Testis (tissue), 3 donors: ENCODE measurements around the gene DYRK1A. TPM values are rescaled to one million over a fixed set of nuclear protein-coding genes. Genes with fewer than 3 reads are reported as not detected.

Experiments used
- DNase-seq: peaks from one replicate; pipeline ENCODE4 v3.0.0-alpha.2; 2019
- H3K27ac ChIP-seq, 2 donors: fragments of 200-600 bp; sonication (generic); one replicate each; pipeline ENCODE4 v1.5.1; 2019
- H3K27me3 ChIP-seq: fragments of 200-600 bp; sonication (generic); one replicate; pipeline ENCODE4 v1.5.1; 2019
- H3K36me3 ChIP-seq: fragments of 200-600 bp; sonication (generic); one replicate; pipeline ENCODE4 v1.5.1; 2017; ENCODE audit warnings: low read depth; ENCODE audit errors: missing control alignments
- H3K4me1 ChIP-seq: fragments of 200-600 bp; sonication (generic); one replicate; pipeline ENCODE4 v1.5.1; 2019
- H3K4me3 ChIP-seq, 2 donors: fragments of 200-600 bp; sonication (generic); one replicate each; pipeline ENCODE4 v1.5.1; 2017 to 2019
- H3K9me3 ChIP-seq: fragments of 200-600 bp; sonication (generic); one replicate; pipeline ENCODE4 v1.5.1; 2017
- CTCF ChIP-seq, 3 experiments: fragments of 450-650 bp in 2 of 3; fragments of 200-600 bp in 1 of 3; sonication (generic) in 1 of 3; IDR thresholded peaks; one replicate each; pipeline ENCODE4 v1.5.1; 2016 to 2019; ENCODE audit warnings: antibody characterized with exemption in 3 of 3, mild to moderate bottlenecking in 2 of 3, moderate library complexity in 1 of 3
- POLR2A ChIP-seq: fragments of 450-650 bp; IDR thresholded peaks from one replicate; pipeline ENCODE4 v1.6.1; 2017; ENCODE audit warnings: antibody characterized with exemption, mild to moderate bottlenecking, moderate library complexity
- WGBS, 2 donors: methylation state at CpG; one replicate each; pipeline ENCODE4 v1.1.5; 2018; 5-methylcytosine and 5-hydroxymethylcytosine counted together
- intact Hi-C: fragments of 100-400 bp; cut with DNase I; formaldehyde crosslinking; loops from one replicate; pipeline ENCODE4 v1.15.1; 2023; ENCODE audit warnings: low total_unique reads
- polyA plus RNA-seq: library from polyadenylated mRNA; stranded (reverse); fragments of 350-450 nt; fragmentation: Illumina TruSeq; extraction: RNeasy Lipid Tissue Mini Kit (QIAGEN cat#74804); gene quantifications from one replicate; pipeline ENCODE4 v1.2.3, GENCODE V29; 2014; ENCODE audit warnings: low read depth, low replicate concordance; ENCODE audit not compliant: insufficient read depth
- total RNA-seq, 2 donors: library from RNA; depleted of rRNA; stranded (reverse); fragments of >200 nt; gene quantifications; one replicate each; pipeline ENCODE4 v1.2.3, GENCODE V29; 2016

Gene DYRK1A
- total and polyA plus RNA-seq, 3 donors from 2014 or later: 68.6 to 166 (median 141) TPM

GRCh38 chr21:37398697-37399096 lies 32.1 kb downstream of the DYRK1A start:
- Histone ChIP-seq H3K9me3 (no peaks in the 10 kb centered on the region), H3K4me1 (no peaks in the 10 kb centered on the region), H3K36me3 (no peaks in the 10 kb centered on the region), H3K27ac (no peak overlapping the region), H3K4me3 (no peak overlapping the region), H3K27me3 (no peaks in the 10 kb centered on the region)
- 53 to 67% methylated on average over 5 of the region's 5 CpGs for WGBS, 2 donors
- intact Hi-C loops: no loop called here
- no peak for DNase-seq
- no peak for TF ChIP-seq CTCF (IDR thresholded peaks at IDR 0.05)
- TF ChIP-seq POLR2A: no peak

GRCh38 chr21:37402251-37402867 lies 35.8 kb downstream of the DYRK1A start:
- no peak overlapping the region for H3K27ac ChIP-seq
- H3K27me3 ChIP-seq: no peaks in the 10 kb centered on the region
- 56 to 84% methylated on average over 3 of the region's 3 CpGs for WGBS, 2 donors
- H3K9me3 ChIP-seq: no peaks in the 10 kb centered on the region
- intact Hi-C loops: no loop called here
- no peak for DNase-seq
- H3K4me3 ChIP-seq: no peak overlapping the region
- H3K4me1 ChIP-seq: no peaks in the 10 kb centered on the region
- TF ChIP-seq POLR2A: no peak
- TF ChIP-seq CTCF (IDR thresholded peaks at IDR 0.05): no peak
- no peaks in the 10 kb centered on the region for H3K36me3 ChIP-seq

GRCh38 chr21:37405629-37406028 lies 39.1 kb downstream of the DYRK1A start:
- Histone ChIP-seq H3K9me3 (no peaks in the 10 kb centered on the region), H3K27ac (no peak overlapping the region), H3K27me3 (no peaks in the 10 kb centered on the region), H3K36me3 (no peaks in the 10 kb centered on the region), H3K4me3 (no peak overlapping the region), H3K4me1 (peaks cover 5% of the 10 kb centered on the region)
- intact Hi-C loops: no loop called here
- DNase-seq: no peak
- no peak for TF ChIP-seq CTCF (IDR thresholded peaks at IDR 0.05)
- WGBS, 2 donors: 71 to 79% methylated on average over 4 of the region's 4 CpGs

GRCh38 chr21:37407719-37408420 lies 41.3 kb downstream of the DYRK1A start:
- Histone ChIP-seq H3K4me1 (peaks cover 5% of the 10 kb centered on the region), H3K4me3 (no peak overlapping the region), H3K36me3 (no peaks in the 10 kb centered on the region), H3K27ac (no peak overlapping the region), H3K9me3 (no peaks in the 10 kb centered on the region), H3K27me3 (no peaks in the 10 kb centered on the region)
- WGBS, 2 donors: 62 to 65% methylated on average over 6 of the region's 6 CpGs
- intact Hi-C loops: no loop called here
- DNase-seq: no peak
- TF ChIP-seq CTCF (IDR thresholded peaks at IDR 0.05) (no peak), POLR2A (no peak)
